Endothelial cell (in vitro differentiated cells): ENCODE measurements around the gene GNPTG. TPM values are rescaled to one million over a fixed set of nuclear protein-coding genes. Genes with fewer than 3 reads are reported as not detected.

Experiments
- DNase-seq: peaks from one replicate; pipeline ENCODE4 v3.0.0; 2021; ENCODE audit warnings: low spot score
- H3K27ac Mint-ChIP-seq: one replicate; pipeline ENCODE4 v1.8.0; 2021; ENCODE audit warnings: mixed read lengths, inconsistent platforms; ENCODE audit not compliant: unreplicated experiment
- H3K27me3 Mint-ChIP-seq: one replicate; pipeline ENCODE4 v1.8.0; 2021; ENCODE audit warnings: mild to moderate bottlenecking, moderate library complexity, mixed read lengths, inconsistent platforms; ENCODE audit not compliant: unreplicated experiment
- H3K36me3 Mint-ChIP-seq: one replicate; pipeline ENCODE4 v1.8.0; 2021; ENCODE audit warnings: mild to moderate bottlenecking, low read depth, mixed read lengths, inconsistent platforms; ENCODE audit not compliant: unreplicated experiment
- H3K4me1 Mint-ChIP-seq: one replicate; pipeline ENCODE4 v1.8.0; 2021; ENCODE audit warnings: mild to moderate bottlenecking, mixed read lengths, inconsistent platforms; ENCODE audit not compliant: unreplicated experiment
- H3K4me3 Mint-ChIP-seq: one replicate; pipeline ENCODE4 v1.8.0; 2021; ENCODE audit warnings: mild to moderate bottlenecking, mixed read lengths, inconsistent platforms; ENCODE audit not compliant: unreplicated experiment
- H3K9me3 Mint-ChIP-seq: one replicate; pipeline ENCODE4 v1.8.0; 2021; ENCODE audit warnings: mixed read lengths, inconsistent platforms; ENCODE audit not compliant: unreplicated experiment
- CTCF ChIP-seq: fragments of 200-600 bp; sonication (generic); IDR thresholded peaks from one replicate; pipeline ENCODE4 v1.5.0; 2021; ENCODE audit warnings: antibody characterized with exemption; ENCODE audit not compliant: unreplicated experiment
- total RNA-seq: library from RNA; stranded (reverse); fragmentation: NEBNext Ultra II Directional; extraction: Animal tissue kit (Norgen Biotek cat#: 25700); gene quantifications from one replicate; pipeline ENCODE4 v1.2.1, GENCODE V29; 2021; ENCODE audit not compliant: unreplicated experiment

Gene GNPTG
- total RNA-seq, 1 donor from 2014 or later = 47.9 TPM

GRCh38 chr16:1333854-1334700 lies 17.7 kb upstream of the GNPTG start:
- DNase-seq = no peak
- no peaks in the 10 kb centered on the region for H3K9me3 Mint-ChIP-seq
- H3K4me1 Mint-ChIP-seq = peaks cover 4% of the 10 kb centered on the region
- TF ChIP-seq CTCF = no peak
- H3K27me3 Mint-ChIP-seq = peaks cover 16% of the 10 kb centered on the region
- H3K27ac Mint-ChIP-seq = no peak overlapping the region
- no peaks in the 10 kb centered on the region for H3K36me3 Mint-ChIP-seq
- no peak overlapping the region for H3K4me3 Mint-ChIP-seq

GRCh38 chr16:1334739-1335138 lies 17.0 kb upstream of the GNPTG start:
- Mint-ChIP-seq H3K27ac (no peak overlapping the region), H3K9me3 (no peaks in the 10 kb centered on the region), H3K36me3 (no peaks in the 10 kb centered on the region), H3K27me3 (peaks cover 16% of the 10 kb centered on the region), H3K4me3 (no peak overlapping the region), H3K4me1 (peaks cover 4% of the 10 kb centered on the region)
- no peak for TF ChIP-seq CTCF
- no peak for DNase-seq

- no peak overlapping the region for H3K4me3 Mint-ChIP-seq
- peaks cover 4% of the 10 kb centered on the region for H3K4me1 Mint-ChIP-seq
- H3K27me3 Mint-ChIP-seq = peaks cover 16% of the 10 kb centered on the region
- no peak for TF ChIP-seq CTCF
- no peaks in the 10 kb centered on the region for H3K9me3 Mint-ChIP-seq
- DNase-seq = no peak
- H3K36me3 Mint-ChIP-seq = no peaks in the 10 kb centered on the region
- no peak overlapping the region for H3K27ac Mint-ChIP-seq
These were observed 16.3 kb upstream of the GNPTG start for GRCh38 chr16:1335211-1335971.

GRCh38 chr16:1335996-1336395 lies 15.7 kb upstream of the GNPTG start:
- DNase-seq = no peak
- TF ChIP-seq CTCF = no peak
- H3K27ac Mint-ChIP-seq = no peak overlapping the region
- H3K4me3 Mint-ChIP-seq = no peak overlapping the region
- peaks cover 4% of the 10 kb centered on the region for H3K4me1 Mint-ChIP-seq
- no peaks in the 10 kb centered on the region for H3K36me3 Mint-ChIP-seq
- H3K9me3 Mint-ChIP-seq = no peaks in the 10 kb centered on the region
- H3K27me3 Mint-ChIP-seq = peaks cover 16% of the 10 kb centered on the region

- Mint-ChIP-seq H3K4me1 (peaks cover 2% of the 10 kb centered on the region), H3K9me3 (no peaks in the 10 kb centered on the region), H3K27me3 (peaks cover 11% of the 10 kb centered on the region), H3K36me3 (no peaks in the 10 kb centered on the region), H3K4me3 (no peak overlapping the region), H3K27ac (peak overlapping the region; percentile 52)
- TF ChIP-seq CTCF = no peak
- DNase-seq = no peak
These were observed 15.1 kb upstream of the GNPTG start for GRCh38 chr16:1336619-1337018.
